Fibroblast of pulmonary artery (primary cell): Measurements from ENCODE around the gene CRIM1.

ENCODE experiments used
- DNase-seq: peaks from one replicate; pipeline ENCODE4 v3.0.0-alpha.2; 2010; ENCODE audit warnings: low read depth
- H3K4me3 ChIP-seq: replicated peaks from 2 replicates; pipeline ENCODE4 v1.5.1; 2011; ENCODE audit warnings: low read depth, mild to moderate bottlenecking, control low read depth, low read length, moderate library complexity
- TF ChIP-seq, protein P1 (sequence below): IDR thresholded peaks from 2 replicates; pipeline ENCODE4 v1.5.1; 2011; ENCODE audit warnings: mild to moderate bottlenecking, control low read depth, low read length, inconsistent platforms; ENCODE audit errors: missing control alignments

CRIM1 gene

DNA sequence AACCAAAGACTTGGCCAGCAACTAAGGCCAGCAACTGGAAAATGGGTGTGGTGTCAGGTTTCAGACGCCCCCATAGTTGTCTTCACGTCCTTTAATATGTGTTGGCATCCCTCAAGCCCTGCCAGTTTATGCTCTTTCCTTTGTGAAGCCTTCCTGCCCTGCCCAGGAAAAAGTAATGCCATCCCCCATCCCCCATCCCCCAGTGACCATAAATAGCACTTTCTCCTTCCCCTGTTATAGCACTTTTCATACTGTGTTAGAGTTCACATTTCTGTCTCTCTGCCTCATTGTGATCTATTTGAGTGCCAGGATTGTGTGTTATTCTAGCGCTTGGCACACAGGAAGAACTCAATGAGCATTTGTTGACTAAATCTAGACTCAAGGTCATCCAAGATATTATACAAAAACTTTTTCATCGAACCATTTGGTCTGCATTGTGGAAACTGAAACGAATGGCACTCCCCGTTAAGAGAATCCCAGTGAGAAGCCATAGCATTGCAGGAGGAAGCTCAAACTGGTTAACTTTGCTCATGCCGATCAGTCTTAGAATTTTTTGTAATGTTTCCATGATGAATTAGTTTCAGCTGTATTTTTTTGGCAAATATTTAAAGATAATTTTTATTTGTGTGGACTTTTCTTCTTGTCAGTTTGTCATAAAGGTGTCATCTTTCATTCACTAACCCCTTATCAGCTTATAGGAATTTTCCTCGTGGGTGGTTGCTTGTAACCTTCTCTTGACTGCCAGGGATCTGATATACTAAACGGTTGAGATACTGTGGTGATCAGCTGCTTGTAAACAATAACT, 15.7 kb downstream of the CRIM1 start:
- DNase-seq, result no peak

GRCh38 chr2:36371928-36372391, 16.4 kb downstream of the CRIM1 start:
- no peak overlapping the region for H3K4me3 ChIP-seq
- DNase-seq, result peak; percentile 91
- TF ChIP-seq, protein P1, sequence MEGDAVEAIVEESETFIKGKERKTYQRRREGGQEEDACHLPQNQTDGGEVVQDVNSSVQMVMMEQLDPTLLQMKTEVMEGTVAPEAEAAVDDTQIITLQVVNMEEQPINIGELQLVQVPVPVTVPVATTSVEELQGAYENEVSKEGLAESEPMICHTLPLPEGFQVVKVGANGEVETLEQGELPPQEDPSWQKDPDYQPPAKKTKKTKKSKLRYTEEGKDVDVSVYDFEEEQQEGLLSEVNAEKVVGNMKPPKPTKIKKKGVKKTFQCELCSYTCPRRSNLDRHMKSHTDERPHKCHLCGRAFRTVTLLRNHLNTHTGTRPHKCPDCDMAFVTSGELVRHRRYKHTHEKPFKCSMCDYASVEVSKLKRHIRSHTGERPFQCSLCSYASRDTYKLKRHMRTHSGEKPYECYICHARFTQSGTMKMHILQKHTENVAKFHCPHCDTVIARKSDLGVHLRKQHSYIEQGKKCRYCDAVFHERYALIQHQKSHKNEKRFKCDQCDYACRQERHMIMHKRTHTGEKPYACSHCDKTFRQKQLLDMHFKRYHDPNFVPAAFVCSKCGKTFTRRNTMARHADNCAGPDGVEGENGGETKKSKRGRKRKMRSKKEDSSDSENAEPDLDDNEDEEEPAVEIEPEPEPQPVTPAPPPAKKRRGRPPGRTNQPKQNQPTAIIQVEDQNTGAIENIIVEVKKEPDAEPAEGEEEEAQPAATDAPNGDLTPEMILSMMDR, result no peak

More for the DNA sequence above, 15.7 kb downstream of the CRIM1 start:
- no peak overlapping the region for H3K4me3 ChIP-seq
- TF ChIP-seq, protein P1, result no peak

- TF ChIP-seq, protein P1, result no peak
- H3K4me3 ChIP-seq, result no peak overlapping the region
- DNase-seq, result peak; percentile 86
These were observed 17.8 kb downstream of the CRIM1 start for GRCh38 chr2:36373149-36373926.

GRCh38 chr2:36374585-36374984, 19.0 kb downstream of the CRIM1 start:
- H3K4me3 ChIP-seq, result no peak overlapping the region
- TF ChIP-seq, protein P1, result no peak
- no peak for DNase-seq

GRCh38 chr2:36376319-36376765, 20.8 kb downstream of the CRIM1 start:
- TF ChIP-seq, protein P1, result no peak
- H3K4me3 ChIP-seq, result no peak overlapping the region
- peak; percentile 58 for DNase-seq

DNA sequence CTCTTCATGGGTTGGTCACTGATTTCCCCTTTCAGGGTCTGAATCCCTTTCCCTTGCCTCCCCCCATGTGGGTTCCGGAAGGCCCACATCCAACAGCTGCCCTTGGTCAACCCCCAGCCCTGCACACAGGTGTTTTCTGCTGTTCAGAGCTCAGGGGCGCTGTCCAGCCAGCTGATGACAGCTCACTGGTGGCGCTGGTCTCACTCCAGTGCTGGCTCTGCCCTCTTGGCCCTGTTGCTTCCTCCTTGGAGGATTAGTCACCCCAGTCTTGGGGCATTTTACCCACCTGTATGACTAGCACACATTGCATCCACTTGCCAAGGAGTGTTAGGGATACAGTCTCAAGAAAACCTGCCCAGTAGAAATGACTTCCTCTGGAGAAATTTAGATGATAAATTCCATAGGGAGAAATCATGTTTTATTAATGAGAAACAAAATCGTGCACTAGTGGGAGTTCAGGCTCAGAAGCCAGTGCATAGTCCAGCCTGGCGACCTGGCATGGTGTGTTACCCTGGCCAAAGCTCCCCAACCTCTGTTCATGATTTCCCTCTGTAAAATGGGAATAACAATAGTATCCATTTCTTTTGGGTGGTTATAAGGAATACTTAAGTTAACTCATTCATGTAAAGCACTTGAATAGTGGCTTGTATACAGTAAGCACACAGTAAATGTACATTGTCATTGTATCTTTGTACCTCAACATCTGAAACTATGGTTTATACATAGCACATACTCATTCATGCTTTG, 21.6 kb downstream of the CRIM1 start:
- TF ChIP-seq, protein P1, result no peak
- H3K4me3 ChIP-seq, result no peak overlapping the region
- DNase-seq, result no peak
